GM19193 (cell line): ENCODE data around the gene MVB12B.

Source experiments
- POLR2A ChIP-seq: IDR thresholded peaks from 4 replicates; pipeline ENCODE4 v1.6.1; 2011; ENCODE audit not compliant: insufficient read depth, insufficient read length; ENCODE audit errors: extremely low read depth

The MVB12B gene

DNA sequence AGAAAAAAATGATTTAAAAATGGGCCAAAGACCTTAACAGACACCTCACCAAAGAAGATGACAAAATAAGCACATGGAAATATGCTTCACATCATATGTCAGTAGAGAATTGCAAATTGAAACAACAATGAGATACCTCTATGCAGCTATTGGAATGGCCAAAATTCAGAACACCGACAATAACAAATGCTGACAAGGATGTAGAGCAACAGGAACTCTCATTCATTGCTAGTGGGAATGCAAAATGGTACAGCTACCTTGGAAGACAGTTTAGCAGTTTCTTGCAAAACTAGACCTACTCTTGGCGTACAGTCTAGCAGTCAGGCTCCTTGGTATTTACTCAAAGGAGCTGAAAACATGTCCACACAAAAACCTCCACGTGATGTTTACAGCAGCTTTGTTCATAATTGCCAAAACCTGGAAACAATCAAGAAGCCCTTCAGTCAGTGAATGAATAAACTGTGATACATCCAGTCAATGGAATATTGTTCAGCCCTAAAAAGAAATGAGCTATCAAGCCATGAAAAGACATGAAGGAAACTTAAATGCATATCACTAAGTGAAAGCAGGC is 10.5 kb upstream of the MVB12B start:
- no peak for TF ChIP-seq POLR2A

DNA sequence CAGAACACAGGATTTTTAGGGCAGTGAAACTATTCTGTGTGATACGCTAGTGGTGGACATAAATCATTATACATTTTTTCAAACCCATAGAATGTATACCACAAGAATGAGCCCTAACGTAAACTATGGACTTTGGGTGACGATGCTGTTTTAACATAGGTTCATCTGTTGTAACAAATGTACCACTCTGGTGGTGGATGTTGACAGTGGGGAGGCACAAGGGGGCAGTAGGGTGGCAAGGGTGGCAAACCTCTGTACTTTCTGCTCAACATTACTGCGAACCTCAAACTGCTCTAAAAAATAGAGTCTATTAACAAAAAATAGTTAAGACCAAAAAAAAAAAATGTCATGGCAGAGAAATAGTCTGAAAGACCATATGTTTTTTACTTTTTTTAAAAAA is 9.1 kb upstream of the MVB12B start:
- TF ChIP-seq POLR2A = no peak

DNA sequence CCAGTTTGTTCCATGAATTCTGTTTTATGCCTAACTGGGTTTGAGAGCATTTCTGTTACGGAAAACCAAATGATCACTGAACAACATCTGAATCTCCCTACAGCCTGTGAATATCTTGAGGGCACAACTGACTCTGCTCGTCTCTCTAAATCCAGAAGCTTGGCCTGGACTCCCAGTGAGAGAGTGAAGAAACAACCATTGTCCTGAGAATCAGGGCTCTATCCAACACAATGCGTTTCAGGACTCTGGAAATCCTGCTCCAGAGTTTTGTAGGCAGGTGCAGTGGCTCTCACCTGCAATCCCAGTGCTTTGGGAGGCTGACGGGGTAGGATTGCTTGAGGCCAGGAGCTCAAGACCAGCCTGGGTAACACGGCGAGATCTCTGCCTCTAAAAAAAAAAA is 7.8 kb upstream of the MVB12B start:
- TF ChIP-seq POLR2A = no peak

DNA sequence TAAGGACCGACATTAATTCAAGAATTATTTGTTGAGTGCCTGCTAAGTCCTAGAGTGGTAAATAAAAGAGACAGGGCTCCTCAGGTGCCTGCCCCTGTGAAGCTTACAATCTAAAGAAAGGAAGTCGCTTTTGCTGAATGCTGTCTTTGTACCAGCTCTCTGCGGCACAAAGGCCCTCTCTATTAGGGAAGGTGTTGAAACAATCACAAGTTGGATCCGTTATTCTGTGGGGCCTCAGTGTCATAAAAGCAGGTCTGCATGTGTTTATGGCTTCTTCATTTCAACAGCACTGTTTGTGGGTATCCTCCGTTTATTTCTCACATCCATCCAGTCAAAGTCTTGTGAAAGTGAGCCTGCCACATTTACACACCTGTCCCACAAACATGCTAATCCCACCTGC is 7.0 kb upstream of the MVB12B start:
- TF ChIP-seq POLR2A = no peak

DNA sequence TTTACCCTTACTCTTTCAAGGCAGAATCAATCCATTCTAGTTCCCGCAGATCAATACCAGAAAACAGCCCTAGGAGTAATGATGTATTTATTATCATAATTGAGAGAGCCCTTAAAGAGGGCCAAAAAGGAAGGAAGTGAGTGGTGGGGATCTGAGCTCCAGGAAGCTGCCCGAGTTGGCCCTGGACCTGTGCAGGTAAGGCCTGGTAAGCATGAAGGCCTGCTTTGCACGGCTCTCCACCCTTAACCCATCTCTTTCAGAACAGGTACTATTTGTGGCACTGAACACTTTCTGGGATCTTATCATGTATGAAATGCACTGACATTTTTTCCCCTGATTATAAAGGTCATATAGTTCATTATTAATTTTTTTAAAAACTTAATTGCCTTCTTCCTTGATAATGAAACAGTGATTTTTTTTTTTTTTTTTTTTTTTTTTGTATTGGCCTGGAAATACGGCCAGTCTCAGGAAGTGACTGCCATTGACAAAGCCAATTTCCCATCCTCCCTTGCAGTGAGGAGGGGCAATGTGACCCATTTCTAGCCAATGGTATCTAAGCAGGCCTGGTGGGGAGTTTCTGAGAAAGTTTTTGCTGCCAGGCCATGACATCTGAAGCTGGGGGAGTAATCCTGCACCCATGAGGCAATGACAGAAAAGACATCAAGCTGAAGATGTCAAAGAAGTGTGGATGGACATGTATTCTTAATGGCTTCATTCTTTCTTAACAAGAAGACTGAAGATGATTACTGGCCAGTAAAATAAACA is 6.3 kb upstream of the MVB12B start:
- no peak for TF ChIP-seq POLR2A

DNA sequence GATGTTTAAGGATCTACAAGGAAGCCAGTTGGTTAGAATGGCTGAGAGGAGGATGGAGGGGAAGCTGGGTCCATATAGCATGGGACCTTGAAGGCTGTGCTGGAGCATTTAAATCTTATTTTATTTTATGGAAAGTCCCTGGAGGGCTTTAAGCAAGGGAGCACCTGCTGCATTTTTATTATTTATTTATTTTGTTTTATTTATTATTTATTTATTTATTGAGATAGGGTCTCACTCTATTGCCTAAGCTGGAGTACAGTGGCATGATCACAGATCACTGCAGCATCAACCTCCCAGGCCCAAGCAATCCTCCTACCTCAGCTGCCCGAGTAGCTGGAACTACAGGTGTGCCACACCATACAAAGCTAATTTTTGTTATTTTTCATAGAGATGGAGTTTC is 4.9 kb upstream of the MVB12B start:
- TF ChIP-seq POLR2A = no peak

DNA sequence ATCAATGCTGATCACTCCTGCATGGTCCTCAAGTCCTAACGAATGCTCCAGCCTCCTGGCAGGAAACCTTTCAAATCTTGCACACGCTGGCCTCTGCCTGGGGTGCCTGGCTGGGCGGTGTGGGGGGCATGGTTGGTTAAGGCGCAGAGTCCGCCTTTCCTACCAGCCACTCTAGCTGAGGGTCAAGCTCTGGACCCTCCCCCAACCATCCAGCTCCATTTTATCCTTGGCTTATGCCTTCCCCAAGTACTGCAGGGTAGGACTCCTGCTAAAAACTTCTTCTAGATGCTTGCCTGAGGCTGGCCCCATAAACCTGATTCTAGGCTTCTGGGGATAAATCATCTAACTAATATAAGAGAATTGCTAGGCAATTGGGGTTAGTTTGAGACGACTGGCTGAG is 808 bp upstream of the MVB12B start:
- no peak for TF ChIP-seq POLR2A

DNA sequence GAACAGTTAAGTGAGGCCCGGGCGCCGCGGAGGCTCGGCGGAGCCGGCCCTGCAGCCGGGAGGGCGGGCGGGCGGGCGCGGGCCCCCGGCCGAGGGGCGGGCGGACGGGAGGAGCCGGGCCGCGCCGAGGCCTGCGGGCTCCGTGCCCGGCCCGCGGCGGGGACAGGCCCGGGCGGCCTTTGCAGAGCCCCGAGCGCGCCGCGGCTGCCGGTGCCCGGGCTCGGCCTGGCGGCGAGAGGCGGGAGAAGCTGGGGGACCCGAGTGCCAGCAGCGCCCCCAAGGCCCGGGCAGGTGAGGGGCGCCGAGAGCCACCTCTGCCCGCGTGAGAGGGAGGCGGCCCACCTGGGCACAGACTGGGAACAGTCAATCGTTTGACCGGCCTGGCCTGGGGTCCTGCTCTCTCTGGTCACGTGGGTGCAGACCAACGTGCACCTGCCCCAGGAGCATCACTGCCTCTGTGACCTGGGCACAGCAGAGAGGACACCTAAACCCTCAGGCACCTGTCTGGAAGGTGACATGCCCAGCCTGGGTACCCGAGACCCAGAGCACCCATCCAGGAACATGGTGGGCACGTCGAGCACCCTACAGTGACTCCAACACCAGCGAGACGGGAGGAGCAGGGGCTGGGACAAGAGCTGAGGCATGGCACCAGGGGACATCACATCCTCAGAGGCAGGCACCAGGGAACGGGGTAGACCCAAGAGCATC is 531 bp downstream of the MVB12B start:
- no peak for TF ChIP-seq POLR2A

DNA sequence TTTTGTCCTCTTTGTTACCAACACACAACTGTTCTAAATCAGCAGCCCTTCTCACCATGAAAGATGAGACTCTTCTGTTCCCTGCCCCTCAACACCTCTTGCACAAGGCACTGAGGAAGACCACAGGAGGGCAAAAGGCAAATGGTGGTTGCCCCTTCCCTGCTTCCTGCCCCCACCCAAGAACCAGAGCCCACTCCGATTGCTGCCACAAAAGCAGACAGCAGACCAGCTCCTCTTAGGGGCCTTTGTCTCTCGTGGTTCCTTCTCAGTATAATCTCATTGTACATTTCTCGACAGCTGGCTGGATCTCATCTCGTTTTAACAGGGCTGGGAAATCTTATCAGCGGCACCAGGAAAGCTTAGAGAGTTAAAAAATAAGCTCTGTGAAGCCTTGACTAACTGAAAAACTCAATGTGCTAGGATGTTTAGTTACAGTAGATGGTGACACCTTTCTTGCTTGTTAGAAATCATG is 1.1 kb downstream of the MVB12B start:
- no peak for TF ChIP-seq POLR2A

DNA sequence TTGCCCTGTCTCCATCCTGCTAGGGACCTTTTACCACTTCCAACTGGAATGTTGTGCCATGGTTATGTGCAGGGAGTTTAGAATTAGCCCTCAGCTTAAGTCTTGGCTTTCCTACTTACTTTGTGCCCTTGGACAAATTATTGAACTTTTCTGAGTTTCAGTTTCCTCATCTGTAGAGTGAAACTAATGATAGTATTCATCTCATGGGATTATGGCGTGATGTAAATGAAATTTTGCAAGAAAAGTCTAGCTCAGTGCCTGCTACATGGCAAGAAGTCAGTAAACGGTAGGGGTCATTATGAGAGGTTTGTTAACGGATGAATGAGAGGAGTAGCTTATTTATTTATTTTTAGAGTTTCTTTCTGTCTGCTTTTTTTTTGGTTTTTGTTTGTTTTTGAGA is 1.8 kb downstream of the MVB12B start:
- TF ChIP-seq POLR2A = no peak

DNA sequence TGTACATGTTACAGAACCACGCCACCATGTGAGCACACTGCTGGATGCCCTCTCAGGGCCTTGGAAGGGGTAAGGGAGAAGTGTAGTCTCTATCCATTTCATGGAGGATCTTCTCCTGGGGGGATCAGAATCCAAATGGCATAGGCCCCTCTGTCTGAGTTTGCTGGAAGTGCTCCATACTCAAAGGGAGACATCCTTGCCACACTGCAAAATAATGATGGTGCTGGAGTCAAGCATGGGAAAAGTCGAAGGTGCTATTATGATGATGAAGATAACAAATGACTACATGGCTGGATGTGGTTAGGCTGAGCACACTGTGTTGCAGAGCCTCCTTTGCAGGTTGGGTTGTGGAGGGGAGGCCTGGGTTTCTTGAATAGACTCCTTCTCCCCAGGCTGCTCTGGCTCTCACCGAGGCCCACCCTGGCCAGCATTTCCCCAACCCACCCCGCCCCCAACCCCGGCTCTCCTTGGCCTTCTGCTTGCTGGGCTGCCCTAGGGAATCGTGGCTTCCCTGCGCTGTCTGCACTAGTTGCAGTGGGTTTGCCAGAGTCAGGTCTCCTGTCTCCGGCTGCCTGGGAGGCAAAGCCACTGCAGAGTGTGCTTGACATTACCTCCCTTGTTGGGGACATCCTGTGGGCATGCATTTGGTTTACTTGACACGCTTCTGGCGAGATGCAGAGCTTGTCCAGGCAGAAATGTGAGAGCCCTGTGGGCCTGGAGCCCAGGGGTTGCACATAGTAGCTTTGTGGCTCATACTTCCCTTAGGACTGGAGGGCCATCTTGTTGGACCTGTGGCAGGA is 3.0 kb downstream of the MVB12B start:
- no peak for TF ChIP-seq POLR2A

DNA sequence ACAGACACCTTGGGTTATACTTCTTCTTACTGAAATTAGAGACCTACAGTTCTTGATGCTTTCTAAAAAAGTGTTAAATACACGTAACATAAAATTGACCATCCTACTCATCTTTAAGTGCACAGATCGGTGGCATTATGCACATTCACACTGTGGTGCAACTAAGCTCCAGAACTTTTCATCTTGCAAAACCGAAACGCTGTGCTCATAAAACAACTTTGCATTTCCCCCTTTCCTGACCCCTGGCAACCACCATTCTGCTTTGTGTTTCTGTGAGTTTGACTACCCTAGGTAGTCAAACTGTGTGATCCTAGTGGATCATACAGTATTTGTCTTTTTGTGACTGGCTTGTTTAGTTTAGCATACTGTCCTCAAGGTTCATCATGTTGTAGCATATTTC is 3.9 kb downstream of the MVB12B start:
- TF ChIP-seq POLR2A = no peak

DNA sequence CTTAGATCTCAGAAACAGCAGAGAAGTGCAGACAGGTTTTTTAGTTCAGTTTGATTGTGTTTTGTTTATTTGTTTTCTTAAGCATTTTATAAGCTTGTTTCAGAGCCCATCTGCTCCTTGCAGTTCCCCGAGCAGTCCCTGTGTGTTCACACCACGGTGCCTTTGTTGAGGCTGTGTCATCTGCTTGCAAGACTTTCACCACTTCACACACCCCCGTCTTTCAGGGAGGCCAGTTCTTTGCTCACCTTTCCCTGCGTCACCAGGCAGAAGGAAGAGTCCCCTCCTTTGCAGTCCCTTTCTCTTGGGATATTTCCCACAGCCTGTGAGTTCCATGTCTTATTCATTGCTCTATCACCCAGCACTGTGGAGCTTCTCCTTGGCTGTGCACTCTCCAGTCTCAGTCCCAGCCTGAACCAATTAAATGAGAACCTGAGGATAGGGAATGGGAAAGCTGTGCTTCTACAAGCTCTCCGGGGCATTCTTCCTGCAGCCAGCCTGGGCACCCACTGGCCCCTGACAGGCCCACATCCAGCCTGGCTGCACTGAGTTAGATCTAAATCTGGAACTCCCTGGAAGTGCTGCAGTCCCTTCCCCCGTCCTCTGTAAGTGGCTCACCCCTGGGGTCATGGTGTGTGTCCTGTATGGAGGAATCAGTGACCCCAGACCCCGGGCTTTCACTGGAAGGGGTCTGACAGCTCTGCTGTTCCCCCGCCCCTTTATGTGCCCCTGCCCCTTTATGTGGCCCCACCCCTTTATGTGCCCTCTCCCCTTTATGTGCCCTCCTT is 5.5 kb downstream of the MVB12B start:
- no peak for TF ChIP-seq POLR2A
